Measurements from ENCODE around the gene GLP1R. TPM values are rescaled to one million over a fixed set of nuclear protein-coding genes. Genes with fewer than 3 reads are reported as not detected.
A peak's percentile ranks its signal among the peaks of the same experiment; 100 is the strongest.
"Not testable (repeated sequence)": the region's sequence is repeated elsewhere in the genome, so short reads cannot be mapped to it uniquely, and the experiment has no call there.

GLP1R gene
- total RNA-seq, 1 experiment from 2014 or later, result 10.2 TPM

DNA sequence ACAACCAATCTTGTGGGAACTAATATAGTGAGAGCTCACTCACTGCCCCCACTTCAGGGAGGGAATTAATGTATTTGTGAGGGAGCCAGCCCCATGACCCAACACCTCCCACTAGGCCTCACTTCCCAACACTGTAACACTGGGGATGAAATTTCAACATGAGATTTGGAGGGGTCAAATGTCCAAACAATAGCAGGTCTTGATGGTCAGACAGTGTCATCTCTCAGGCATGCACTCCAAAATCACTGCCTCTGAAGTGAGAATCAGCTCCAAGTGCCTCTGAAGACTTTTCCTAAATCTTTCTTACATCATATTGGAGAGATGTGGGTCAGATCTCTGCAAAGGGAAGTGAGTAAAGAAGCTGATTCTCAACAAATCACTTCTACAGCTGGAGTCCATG, 80.3 kb downstream of the GLP1R start:
- peaks cover 25% of the 10 kb centered on the region for H3K27me3 Mint-ChIP-seq (ENCODE audit: unreplicated experiment)
- no peak overlapping the region for H3K27ac Mint-ChIP-seq (ENCODE audit: unreplicated experiment)
- H3K9me3 Mint-ChIP-seq (ENCODE audit: low read depth, unreplicated experiment), result no peaks in the 10 kb centered on the region
- no TSS peak for BruUV-seq (replicated peaks)
- H3K36me3 Mint-ChIP-seq (ENCODE audit: insufficient read depth, unreplicated experiment), result no peaks in the 10 kb centered on the region
- H3K4me3 Mint-ChIP-seq (ENCODE audit: low read depth, unreplicated experiment), result no peak overlapping the region
- DNase-seq, result no peak
- TF ChIP-seq, protein P1, sequence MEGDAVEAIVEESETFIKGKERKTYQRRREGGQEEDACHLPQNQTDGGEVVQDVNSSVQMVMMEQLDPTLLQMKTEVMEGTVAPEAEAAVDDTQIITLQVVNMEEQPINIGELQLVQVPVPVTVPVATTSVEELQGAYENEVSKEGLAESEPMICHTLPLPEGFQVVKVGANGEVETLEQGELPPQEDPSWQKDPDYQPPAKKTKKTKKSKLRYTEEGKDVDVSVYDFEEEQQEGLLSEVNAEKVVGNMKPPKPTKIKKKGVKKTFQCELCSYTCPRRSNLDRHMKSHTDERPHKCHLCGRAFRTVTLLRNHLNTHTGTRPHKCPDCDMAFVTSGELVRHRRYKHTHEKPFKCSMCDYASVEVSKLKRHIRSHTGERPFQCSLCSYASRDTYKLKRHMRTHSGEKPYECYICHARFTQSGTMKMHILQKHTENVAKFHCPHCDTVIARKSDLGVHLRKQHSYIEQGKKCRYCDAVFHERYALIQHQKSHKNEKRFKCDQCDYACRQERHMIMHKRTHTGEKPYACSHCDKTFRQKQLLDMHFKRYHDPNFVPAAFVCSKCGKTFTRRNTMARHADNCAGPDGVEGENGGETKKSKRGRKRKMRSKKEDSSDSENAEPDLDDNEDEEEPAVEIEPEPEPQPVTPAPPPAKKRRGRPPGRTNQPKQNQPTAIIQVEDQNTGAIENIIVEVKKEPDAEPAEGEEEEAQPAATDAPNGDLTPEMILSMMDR (IDR thresholded peaks at IDR 0.05; ENCODE audit: unreplicated experiment), result no peak
- CTCF ChIA-PET, result no interaction called here
- H3K4me1 Mint-ChIP-seq (ENCODE audit: low read depth, unreplicated experiment), result no peaks in the 10 kb centered on the region
- intact Hi-C loops (cut with micrococcal nuclease; ENCODE audit: unreplicated experiment), result no loop called here

DNA sequence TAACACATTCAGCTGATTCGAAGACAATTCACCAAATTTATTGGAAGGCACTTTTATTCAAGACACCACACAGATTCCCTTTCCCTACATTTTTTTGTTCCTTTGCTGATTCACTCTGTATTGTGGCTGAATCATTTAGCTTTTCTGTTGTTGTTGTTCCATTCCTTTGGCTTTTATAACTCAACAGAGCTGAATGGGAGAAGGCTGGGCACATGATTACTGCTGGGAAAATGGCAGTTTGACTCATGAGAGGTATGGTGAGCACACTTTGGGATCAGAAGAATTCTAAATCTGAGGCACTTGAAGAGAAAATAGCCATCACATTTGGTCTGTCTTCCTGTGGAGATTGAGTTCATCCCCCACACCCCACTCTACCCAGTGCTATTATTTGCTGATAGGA, 82.1 kb downstream of the GLP1R start:
- Mint-ChIP-seq H3K36me3 (ENCODE audit: insufficient read depth, unreplicated experiment) (no peaks in the 10 kb centered on the region), H3K4me3 (ENCODE audit: low read depth, unreplicated experiment) (no peak overlapping the region), H3K27ac (ENCODE audit: unreplicated experiment) (no peak overlapping the region), H3K27me3 (ENCODE audit: unreplicated experiment) (peaks cover 7% of the 10 kb centered on the region), H3K9me3 (ENCODE audit: low read depth, unreplicated experiment) (no peaks in the 10 kb centered on the region), H3K4me1 (ENCODE audit: low read depth, unreplicated experiment) (no peaks in the 10 kb centered on the region)
- CTCF ChIA-PET, result no interaction called here
- no peak for DNase-seq
- TF ChIP-seq, protein P1 (IDR thresholded peaks at IDR 0.05; ENCODE audit: unreplicated experiment), result no peak
- BruUV-seq (replicated peaks), result no TSS peak
- intact Hi-C loops (cut with micrococcal nuclease; ENCODE audit: unreplicated experiment), result no loop called here

DNA sequence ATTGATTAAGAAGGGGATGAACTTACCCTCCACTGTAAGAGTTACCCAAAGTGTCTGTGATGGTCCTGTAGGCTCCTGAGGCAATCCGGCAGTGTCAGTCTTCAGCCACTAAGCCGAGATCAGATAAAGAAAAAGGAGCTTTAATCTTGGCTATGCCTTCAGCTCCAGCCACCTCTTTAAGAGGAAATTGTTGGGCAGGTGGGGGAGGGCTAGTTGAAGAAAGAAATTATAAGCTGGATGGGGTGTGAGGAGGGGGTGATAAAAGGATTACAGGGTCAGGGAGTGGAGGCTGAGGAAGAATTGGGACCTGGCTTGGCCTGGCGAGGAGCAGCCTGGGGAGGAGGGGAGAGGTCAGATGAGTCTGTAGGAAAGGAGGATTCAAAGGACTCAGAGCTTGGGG, 86.2 kb downstream of the GLP1R start:
- BruUV-seq (replicated peaks); H3K4me3 Mint-ChIP-seq (ENCODE audit: low read depth, unreplicated experiment); intact Hi-C loops (cut with micrococcal nuclease; ENCODE audit: unreplicated experiment); H3K27ac Mint-ChIP-seq (ENCODE audit: unreplicated experiment); H3K36me3 Mint-ChIP-seq (ENCODE audit: insufficient read depth, unreplicated experiment); H3K4me1 Mint-ChIP-seq (ENCODE audit: low read depth, unreplicated experiment); H3K27me3 Mint-ChIP-seq (ENCODE audit: unreplicated experiment); H3K9me3 Mint-ChIP-seq (ENCODE audit: low read depth, unreplicated experiment); CTCF ChIA-PET; DNase-seq: not testable (repeated sequence)

DNA sequence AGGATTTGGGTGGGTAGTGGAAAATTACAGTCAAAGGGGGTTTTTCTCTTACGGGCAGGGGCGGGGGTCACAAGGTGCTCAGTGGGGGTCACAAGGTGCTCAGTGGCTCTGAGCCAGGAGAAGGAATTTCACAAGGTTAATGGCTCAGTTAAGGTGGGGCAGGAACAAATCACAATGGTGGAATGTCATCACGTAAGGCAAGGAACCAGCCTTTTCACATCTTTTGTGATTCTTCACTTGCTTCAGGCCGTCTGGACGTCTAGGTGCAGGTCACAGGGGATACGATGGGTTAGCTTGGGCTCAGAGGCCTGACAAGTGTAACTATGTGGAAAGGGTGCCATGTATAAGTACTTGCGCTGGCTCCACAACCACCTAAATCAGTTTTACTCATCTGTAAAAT, 87.6 kb downstream of the GLP1R start:
- H3K27ac Mint-ChIP-seq (ENCODE audit: unreplicated experiment); CTCF ChIA-PET; H3K9me3 Mint-ChIP-seq (ENCODE audit: low read depth, unreplicated experiment); H3K36me3 Mint-ChIP-seq (ENCODE audit: insufficient read depth, unreplicated experiment); H3K4me1 Mint-ChIP-seq (ENCODE audit: low read depth, unreplicated experiment); DNase-seq; intact Hi-C loops (cut with micrococcal nuclease; ENCODE audit: unreplicated experiment); H3K4me3 Mint-ChIP-seq (ENCODE audit: low read depth, unreplicated experiment); BruUV-seq (replicated peaks): not testable (repeated sequence)
- H3K27me3 Mint-ChIP-seq (ENCODE audit: unreplicated experiment), result peaks cover 12% of the 10 kb centered on the region

DNA sequence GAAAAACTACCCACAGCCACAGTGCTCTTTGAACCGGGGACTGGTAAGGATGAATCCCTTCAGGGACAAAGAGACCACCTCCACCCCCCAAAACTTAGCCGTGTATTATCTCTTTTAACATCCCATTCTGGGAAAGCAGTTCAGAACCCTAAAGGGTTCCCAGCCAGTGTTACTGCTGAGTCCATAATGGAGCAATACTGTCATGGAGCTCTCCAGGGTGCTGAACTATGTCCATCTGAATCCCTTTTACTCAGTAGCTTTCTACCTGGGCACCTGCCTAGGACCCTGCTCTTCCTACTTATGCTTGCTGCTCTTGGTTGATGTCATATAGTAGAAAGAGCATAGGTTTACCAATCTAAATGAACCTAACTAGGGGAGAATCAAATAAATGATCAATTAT, 88.7 kb downstream of the GLP1R start:
- DNase-seq, result peak; percentile 36
- Mint-ChIP-seq H3K9me3 (ENCODE audit: low read depth, unreplicated experiment) (no peaks in the 10 kb centered on the region), H3K4me1 (ENCODE audit: low read depth, unreplicated experiment) (no peaks in the 10 kb centered on the region), H3K36me3 (ENCODE audit: insufficient read depth, unreplicated experiment) (no peaks in the 10 kb centered on the region), H3K27ac (ENCODE audit: unreplicated experiment) (no peak overlapping the region), H3K4me3 (ENCODE audit: low read depth, unreplicated experiment) (no peak overlapping the region), H3K27me3 (ENCODE audit: unreplicated experiment) (peaks cover 14% of the 10 kb centered on the region)
- BruUV-seq (replicated peaks), result no TSS peak
- intact Hi-C loops (cut with micrococcal nuclease; ENCODE audit: unreplicated experiment), result no loop called here
- TF ChIP-seq, protein P1 (IDR thresholded peaks at IDR 0.05; ENCODE audit: unreplicated experiment), result no peak
- CTCF ChIA-PET, result interaction anchor here (0.6 to 1.0 kb wide), 2 partner anchors 100 to 140 kb away, joined by 3 read pairs; no protein-coding TSS in a partner anchor

Other genes with a start within 250 kb of the GLP1R start
- 23.2 and 23.7 TPM in 2 replicates for gene SAYSD1, start 66.4 kb downstream of the GLP1R start, total RNA-seq (2022)
- 62.4 and 77.5 TPM in 2 replicates for gene KCNK5, start 180.7 kb downstream of the GLP1R start, total RNA-seq (2022)